A673 (cell line): Measurements from ENCODE around the gene MOGAT2. TPM values are rescaled to one million over a fixed set of nuclear protein-coding genes. Genes with fewer than 3 reads are reported as not detected.

ENCODE experiments used
- Bru-seq: library from RNA; stranded (reverse); fragments of 400-500 nt; gene quantifications from one replicate; lab custom pipeline; 2021; lab: Mats Ljungman, UMichigan
- BruChase-seq, 2 experiments: library from RNA; stranded (reverse); fragments of 400-500 nt; gene quantifications; one replicate each; lab custom pipeline; 2021; lab: Mats Ljungman, UMichigan
- BruUV-seq: library from RNA; stranded (reverse); fragments of 400-500 nt; replicated peaks from 2 replicates; lab custom pipeline; 2021; lab: Mats Ljungman, UMichigan
- CTCF ChIA-PET: fragments of 300-600 bp; sonication (Branson Sonifier 250); formaldehyde crosslinking; loops from one replicate; lab custom pipeline; 2022; ENCODE audit warnings: antibody characterized with exemption; lab: Charles Lee
- POLR2A ChIA-PET: fragments of 300-600 bp; sonication (Branson Sonifier 250); formaldehyde crosslinking; loops from one replicate; lab custom pipeline; 2022; ENCODE audit warnings: antibody characterized with exemption; ENCODE audit not compliant: low non-redundant PET; lab: Charles Lee
- DNase-seq: peaks from one replicate; pipeline ENCODE4 v3.0.0-alpha.2; 2015; ENCODE audit warnings: low spot score
- H3K27ac ChIP-seq: fragments of 200-600 bp; sonication (generic); 2 replicates; pipeline ENCODE4 v1.5.1; 2016; ENCODE audit warnings: mixed run types, low read depth, mild to moderate bottlenecking, mixed read lengths, antibody characterized with exemption, low read length; ENCODE audit not compliant: poor library complexity, severe bottlenecking
- H3K27me3 ChIP-seq: fragments of 200-600 bp; sonication (generic); replicated peaks from 2 replicates; pipeline ENCODE4 v1.6.1; 2017; ENCODE audit warnings: mixed run types, low read depth, mild to moderate bottlenecking, mixed read lengths, antibody characterized with exemption, low read length; ENCODE audit not compliant: insufficient read depth, poor library complexity
- H3K36me3 ChIP-seq: fragments of 200-600 bp; sonication (generic); 2 replicates; pipeline ENCODE4 v1.6.1; 2016; ENCODE audit warnings: mixed run types, mild to moderate bottlenecking, mixed read lengths, antibody characterized with exemption, low read length; ENCODE audit not compliant: insufficient read depth, poor library complexity, severe bottlenecking
- H3K4me1 ChIP-seq: fragments of 200-600 bp; sonication (generic); 2 replicates; pipeline ENCODE4 v1.6.1; 2017; ENCODE audit warnings: mixed run types, mild to moderate bottlenecking, mixed read lengths, antibody characterized with exemption, low read length; ENCODE audit not compliant: insufficient read depth, poor library complexity, severe bottlenecking
- H3K4me3 ChIP-seq: fragments of 200-600 bp; sonication (generic); 2 replicates; pipeline ENCODE4 v1.5.1; 2016; ENCODE audit warnings: low read depth, mixed run types, mild to moderate bottlenecking, mixed read lengths, low read length; ENCODE audit not compliant: poor library complexity, severe bottlenecking
- H3K9me3 ChIP-seq: fragments of 200-600 bp; sonication (generic); 2 replicates; pipeline ENCODE4 v1.6.1; 2016; ENCODE audit warnings: mixed run types, low read depth, mild to moderate bottlenecking, mixed read lengths, antibody characterized with exemption, low read length; ENCODE audit not compliant: poor library complexity, severe bottlenecking
- CTCF ChIP-seq: fragments of 300-800, 200-600 bp; sonication (generic); conservative IDR thresholded peaks from 2 replicates; pipeline ENCODE4 v1.5.1; 2017; ENCODE audit warnings: low read depth, mild to moderate bottlenecking, antibody characterized with exemption, low read length, moderate library complexity, mixed read lengths
- EZH2 ChIP-seq: fragments of 200-600 bp; sonication (generic); IDR thresholded peaks from 2 replicates; pipeline ENCODE4 v1.6.1; 2017; ENCODE audit warnings: borderline replicate concordance, low read depth, mild to moderate bottlenecking, mixed read lengths, antibody characterized with exemption, low read length; ENCODE audit not compliant: poor library complexity, severe bottlenecking
- intact Hi-C: fragments of 100-400 bp; cut with micrococcal nuclease; formaldehyde crosslinking; loops from one replicate; pipeline ENCODE4 v1.10.0; 2022; ENCODE audit not compliant: unreplicated experiment
- long read RNA-seq: library from polyadenylated mRNA; stranded (forward); transcript quantifications from one replicate; pipeline ENCODE4 v2.0.0, GENCODE V29; 2022
- total RNA-seq: library from RNA; stranded (reverse); gene quantifications from 2 replicates; pipeline ENCODE4 v1.2.3, GENCODE V29; 2021

Gene MOGAT2
- not detected in 2 replicates for total RNA-seq
- Bru-seq, nascent RNA = not detected
- BruChase-seq, experiment 1, labeled RNA remaining after a 2-hour chase = not detected
- not detected for BruChase-seq, experiment 2, labeled RNA remaining after a 6-hour chase
- long read RNA-seq = 0 reads

DNA sequence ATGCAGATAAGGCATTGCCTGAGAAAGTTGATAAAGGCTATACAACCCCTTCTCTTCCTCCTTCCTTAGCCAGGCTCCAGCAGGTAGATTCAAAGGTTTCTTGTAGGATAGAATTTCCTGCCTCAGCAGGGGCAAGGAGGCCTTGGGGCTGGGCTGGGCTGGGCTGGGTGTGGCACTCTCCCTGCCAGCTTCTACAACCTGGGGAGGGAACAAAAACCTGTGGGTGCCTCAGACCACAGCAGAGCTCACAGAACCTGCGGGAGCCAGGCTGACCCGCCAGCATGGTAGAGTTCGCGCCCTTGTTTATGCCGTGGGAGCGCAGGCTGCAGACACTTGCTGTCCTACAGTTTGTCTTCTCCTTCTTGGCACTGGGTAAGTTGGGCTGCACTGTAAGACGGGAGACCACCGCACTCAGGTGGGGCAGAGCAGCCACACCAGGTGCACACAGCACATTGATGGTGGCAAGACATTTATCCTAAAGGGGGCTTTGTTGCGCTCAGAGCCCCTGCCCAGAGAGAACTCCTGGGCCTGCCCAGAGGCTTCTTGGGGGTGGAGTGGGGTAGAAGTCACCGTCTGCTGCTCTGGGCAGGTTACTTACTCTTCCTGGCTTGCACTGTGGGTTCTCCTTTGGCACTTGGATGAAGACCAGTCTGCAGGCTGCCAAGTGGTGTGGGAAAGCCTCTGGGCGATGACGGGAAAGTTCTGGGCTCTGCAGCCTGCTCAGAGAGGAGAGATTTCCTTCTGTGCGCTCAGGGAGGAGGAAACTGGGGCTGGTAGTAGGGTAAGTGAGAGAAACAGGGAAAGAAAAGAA, at the start of gene MOGAT2:
Gene MOGAT2, plus strand, starts transcription at position 231 of the 811 bp plus-strand sequence. Its CDS starts 51 bp downstream, at position 282.
- Histone ChIP-seq H3K27me3 (no peaks in the 10 kb centered on the region), H3K27ac (no peak within 1 kb of the TSS), H3K4me1 (no peaks in the 10 kb centered on the region), H3K4me3 (no peak within 1 kb of the TSS), H3K9me3 (no peaks in the 10 kb centered on the region), H3K36me3 (no peaks in the 10 kb centered on the region)
- no peak for TF ChIP-seq EZH2
- no peak for TF ChIP-seq CTCF
- POLR2A ChIA-PET = no interaction called here
- CTCF ChIA-PET = no interaction called here
- no TSS peak for BruUV-seq
- intact Hi-C loops = no loop called here
- DNase-seq = no peak

- TF ChIP-seq CTCF (no peak), EZH2 (peak; percentile 78)
- no peaks in the 10 kb centered on the region for H3K9me3 ChIP-seq
- POLR2A ChIA-PET = interaction anchor here (0.7 kb wide), 1 partner anchor 1625 kb away, joined by 13 read pairs; no protein-coding TSS in a partner anchor
- no TSS peak for BruUV-seq
- no peak within 1 kb of the TSS for H3K27ac ChIP-seq
- H3K27me3 ChIP-seq = peaks cover 74% of the 10 kb centered on the region
- peak within 1 kb of the TSS; percentile 38 for H3K4me3 ChIP-seq
- CTCF ChIA-PET = interaction anchor here (0.6 kb wide), 2 partner anchors 163 to 1030 kb away, joined by 3 to 5 read pairs; no protein-coding TSS in a partner anchor
- intact Hi-C loops = loop anchor here (5.0 kb wide), 1 partner anchor 71 kb away; no protein-coding TSS in a partner anchor
- peaks cover 20% of the 10 kb centered on the region for H3K4me1 ChIP-seq
- peak; percentile 42 for DNase-seq
- H3K36me3 ChIP-seq = no peaks in the 10 kb centered on the region
Observed at GRCh38 chr11:75668451-75669297, 49.0 kb upstream of the MOGAT2 start, which contains the start of gene MAP6. Gene MAP6 (minus strand): TSS chr11:75669038. CDS start chr11:75668369, 669 bp downstream.

GRCh38 chr11:75673977-75674582, 43.6 kb upstream of the MOGAT2 start:
- CTCF ChIA-PET = no interaction called here
- BruUV-seq = no TSS peak

More at GRCh38 chr11:75673977-75674582, 43.6 kb upstream of the MOGAT2 start:
- peak; percentile 57 for DNase-seq
- H3K36me3 ChIP-seq = no peaks in the 10 kb centered on the region
- POLR2A ChIA-PET = no interaction called here
- no peak overlapping the region for H3K27ac ChIP-seq
- no peak overlapping the region for H3K4me3 ChIP-seq
- intact Hi-C loops = no loop called here
- H3K4me1 ChIP-seq = no peaks in the 10 kb centered on the region
- H3K9me3 ChIP-seq = peaks cover 8% of the 10 kb centered on the region
- H3K27me3 ChIP-seq = peaks cover 43% of the 10 kb centered on the region
- TF ChIP-seq EZH2 (no peak), CTCF (no peak)
